HEK293T (cell line): Measurements from ENCODE around the gene SLC7A7.

Experiments
- CTCF ChIA-PET: fragments of 350-600 bp; formaldehyde crosslinking; extraction: SDS; loops from one replicate; lab custom pipeline; 2021; ENCODE audit warnings: antibody characterized with exemption, inconsistent platforms; lab: Yijun Ruan, JAX
- POLR2A ChIA-PET: fragments of 350-600 bp; formaldehyde crosslinking; extraction: SDS; loops from one replicate; lab custom pipeline; 2020; ENCODE audit warnings: antibody characterized with exemption, inconsistent platforms; lab: Yijun Ruan, JAX
- DNase-seq: peaks from one replicate; pipeline ENCODE4 v3.0.0; 2012; ENCODE audit warnings: mixed read lengths; ENCODE audit errors: extremely low spot score
- ARNT ChIP-seq: fragments of 450-650 bp; IDR thresholded peaks from 2 replicates; pipeline ENCODE4 v1.6.1; 2017; ENCODE audit warnings: mild to moderate bottlenecking
- BHLHE40 ChIP-seq: fragments of 450-650 bp; IDR thresholded peaks from 2 replicates; pipeline ENCODE4 v1.6.1; 2016; ENCODE audit warnings: mild to moderate bottlenecking, moderate library complexity, borderline replicate concordance
- CTBP1 ChIP-seq: fragments of 450-650 bp; IDR thresholded peaks from 2 replicates; pipeline ENCODE4 v1.6.1; 2016; ENCODE audit warnings: borderline replicate concordance
- ELF4 ChIP-seq: fragments of 450-650 bp; IDR thresholded peaks from 2 replicates; pipeline ENCODE4 v1.6.1; 2017; ENCODE audit warnings: antibody characterized with exemption
- FOXA1 ChIP-seq: fragments of 450-650 bp; IDR thresholded peaks from 2 replicates; pipeline ENCODE4 v1.6.1; 2016; ENCODE audit warnings: mild to moderate bottlenecking
- FOXK2 ChIP-seq: fragments of 450-650 bp; IDR thresholded peaks from 2 replicates; pipeline ENCODE4 v1.6.1; 2016; ENCODE audit warnings: mild to moderate bottlenecking
- FOXM1 ChIP-seq: fragments of 450-650 bp; IDR thresholded peaks from 2 replicates; pipeline ENCODE4 v1.6.1; 2017; ENCODE audit warnings: mild to moderate bottlenecking, borderline replicate concordance
- HDGF ChIP-seq: fragments of 450-650 bp; IDR thresholded peaks from 2 replicates; pipeline ENCODE4 v1.6.1; 2017; ENCODE audit warnings: antibody characterized with exemption, borderline replicate concordance
- L3MBTL2 ChIP-seq: fragments of 450-650 bp; conservative IDR thresholded peaks from 2 replicates; pipeline ENCODE4 v1.6.1; 2016; ENCODE audit warnings: mild to moderate bottlenecking
- LEF1 ChIP-seq: fragments of 450-650 bp; IDR thresholded peaks from 2 replicates; pipeline ENCODE4 v1.6.1; 2017; ENCODE audit warnings: mild to moderate bottlenecking, borderline replicate concordance
- NFRKB ChIP-seq: fragments of 450-650 bp; IDR thresholded peaks from 2 replicates; pipeline ENCODE4 v1.6.1; 2016; ENCODE audit warnings: mild to moderate bottlenecking, moderate library complexity
- SP1 ChIP-seq: fragments of 450-650 bp; IDR thresholded peaks from 2 replicates; pipeline ENCODE4 v1.6.1; 2017
- SUZ12 ChIP-seq: fragments of 450-650 bp; IDR thresholded peaks from 2 replicates; pipeline ENCODE4 v1.6.1; 2016; ENCODE audit warnings: mild to moderate bottlenecking
- TARDBP ChIP-seq: fragments of 450-650 bp; IDR thresholded peaks from 2 replicates; pipeline ENCODE4 v1.6.1; 2016
- ZNF384 ChIP-seq: fragments of 450-650 bp; IDR thresholded peaks from 2 replicates; pipeline ENCODE4 v1.6.1; 2016
- TF ChIP-seq, protein P1 (sequence below): fragments of 450-650 bp; IDR thresholded peaks from 2 replicates; pipeline ENCODE4 v1.6.1; 2016

The SLC7A7 gene

DNA sequence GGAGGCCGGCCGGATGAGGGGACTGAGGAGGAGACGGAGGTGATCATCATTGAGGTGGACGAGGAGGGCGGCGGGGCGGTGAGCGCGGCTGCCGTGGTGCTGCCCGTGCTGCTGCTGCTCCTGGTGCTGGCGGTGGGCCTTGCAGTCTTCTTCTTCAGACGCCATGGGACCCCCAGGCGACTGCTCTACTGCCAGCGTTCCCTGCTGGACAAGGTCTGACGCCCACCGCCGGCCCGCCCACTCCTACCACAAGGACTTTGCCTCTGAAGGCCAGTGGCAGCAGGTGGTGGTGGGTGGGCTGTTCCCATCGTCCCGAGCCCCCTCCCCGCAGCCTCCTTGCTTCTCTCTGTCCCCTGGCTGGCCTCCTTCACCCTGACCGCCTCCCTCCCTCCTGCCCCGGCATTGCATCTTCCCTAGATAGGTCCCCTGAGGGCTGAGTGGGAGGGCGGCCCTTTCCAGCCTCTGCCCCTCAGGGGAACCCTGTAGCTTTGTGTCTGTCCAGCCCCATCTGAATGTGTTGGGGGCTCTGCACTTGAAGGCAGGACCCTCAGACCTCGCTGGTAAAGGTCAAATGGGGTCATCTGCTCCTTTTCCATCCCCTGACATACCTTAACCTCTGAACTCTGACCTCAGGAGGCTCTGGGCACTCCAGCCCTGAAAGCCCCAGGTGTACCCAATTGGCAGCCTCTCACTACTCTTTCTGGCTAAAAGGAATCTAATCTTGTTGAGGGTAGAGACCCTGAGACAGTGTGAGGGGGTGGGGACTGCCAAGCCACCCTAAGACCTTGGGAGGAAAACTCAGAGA, 30.8 kb upstream of the SLC7A7 start:
- CTCF ChIA-PET = no interaction called here
- DNase-seq = no peak
- POLR2A ChIA-PET = no interaction called here
- no peak for TF ChIP-seq FOXM1

DNA sequence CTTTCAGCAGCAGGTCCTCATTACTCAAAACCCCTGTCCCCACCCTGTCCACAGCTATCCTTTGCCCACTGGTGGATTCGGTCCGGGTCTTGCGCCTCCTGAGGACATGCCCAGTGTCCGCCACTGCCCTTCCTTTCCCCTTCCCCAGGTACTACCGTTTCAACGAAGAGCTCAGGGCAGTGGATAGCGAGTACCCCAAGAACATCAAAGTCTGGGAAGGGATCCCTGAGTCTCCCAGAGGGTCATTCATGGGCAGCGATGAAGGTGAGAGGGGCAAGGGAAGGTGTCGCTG, 29.8 kb upstream of the SLC7A7 start:
- DNase-seq = peak; percentile 2
- no peak for TF ChIP-seq FOXK2
- no peak for TF ChIP-seq ARNT
- TF ChIP-seq, protein P1, sequence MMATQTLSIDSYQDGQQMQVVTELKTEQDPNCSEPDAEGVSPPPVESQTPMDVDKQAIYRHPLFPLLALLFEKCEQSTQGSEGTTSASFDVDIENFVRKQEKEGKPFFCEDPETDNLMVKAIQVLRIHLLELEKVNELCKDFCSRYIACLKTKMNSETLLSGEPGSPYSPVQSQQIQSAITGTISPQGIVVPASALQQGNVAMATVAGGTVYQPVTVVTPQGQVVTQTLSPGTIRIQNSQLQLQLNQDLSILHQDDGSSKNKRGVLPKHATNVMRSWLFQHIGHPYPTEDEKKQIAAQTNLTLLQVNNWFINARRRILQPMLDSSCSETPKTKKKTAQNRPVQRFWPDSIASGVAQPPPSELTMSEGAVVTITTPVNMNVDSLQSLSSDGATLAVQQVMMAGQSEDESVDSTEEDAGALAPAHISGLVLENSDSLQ = no peak
- TF ChIP-seq L3MBTL2 = no peak
- no peak for TF ChIP-seq FOXA1
- no peak for TF ChIP-seq NFRKB
- TF ChIP-seq SP1 = no peak
- no peak for TF ChIP-seq BHLHE40
- TF ChIP-seq SUZ12 = no peak
- TF ChIP-seq ZNF384 = no peak
- TF ChIP-seq LEF1 = no peak
- POLR2A ChIA-PET = interaction anchor here (0.9 kb wide), 1 partner anchor 22 kb away, joined by 3 read pairs; no protein-coding TSS in a partner anchor
- CTCF ChIA-PET = no interaction called here

DNA sequence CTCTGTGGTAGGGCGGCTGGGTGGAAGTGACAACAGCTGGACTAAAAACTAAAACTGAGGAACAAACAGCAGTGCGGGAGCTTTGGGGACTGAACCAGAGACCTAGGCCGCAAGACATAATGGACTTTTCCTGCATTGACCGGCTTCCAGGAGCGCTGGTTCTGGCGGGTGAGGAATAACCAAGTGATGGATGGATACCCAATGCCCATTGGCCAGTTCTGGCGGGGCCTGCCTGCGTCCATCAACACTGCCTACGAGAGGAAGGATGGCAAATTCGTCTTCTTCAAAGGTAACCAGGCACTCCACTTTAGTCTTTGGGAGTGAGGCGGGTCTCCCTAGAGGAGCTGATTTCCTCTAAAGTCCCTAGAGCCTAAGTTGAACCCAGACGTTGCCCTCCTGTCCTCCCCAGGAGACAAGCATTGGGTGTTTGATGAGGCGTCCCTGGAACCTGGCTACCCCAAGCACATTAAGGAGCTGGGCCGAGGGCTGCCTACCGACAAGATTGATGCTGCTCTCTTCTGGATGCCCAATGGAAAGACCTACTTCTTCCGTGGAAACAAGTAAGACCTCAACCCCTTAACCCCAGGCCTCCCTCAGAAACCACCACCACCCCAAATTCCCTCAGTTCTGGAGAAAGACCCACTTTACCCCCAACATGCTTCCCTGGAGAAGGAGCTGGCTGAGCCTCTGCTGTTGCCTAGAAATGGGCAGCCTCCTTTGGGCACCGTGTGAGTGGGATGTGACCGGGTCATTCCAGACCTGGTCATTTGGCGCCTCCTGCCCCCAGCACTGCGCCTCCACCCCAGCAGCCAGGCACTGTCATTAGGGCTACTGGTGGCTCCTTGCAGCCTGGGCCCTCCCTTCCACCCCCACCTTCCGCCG, 29.2 kb upstream of the SLC7A7 start:
- ChIA-PET POLR2A (interaction anchor here (0.9 kb wide), 1 partner anchor 22 kb away, joined by 3 read pairs; no protein-coding TSS in a partner anchor), CTCF (no interaction called here)
- TF ChIP-seq FOXA1 = no peak
- no peak for TF ChIP-seq LEF1
- TF ChIP-seq BHLHE40 = no peak
- no peak for TF ChIP-seq ELF4
- TF ChIP-seq, protein P1 = no peak
- no peak for TF ChIP-seq L3MBTL2
- no peak for TF ChIP-seq ARNT
- TF ChIP-seq NFRKB = no peak
- no peak for TF ChIP-seq FOXK2
- TF ChIP-seq TARDBP = no peak
- no peak for TF ChIP-seq FOXM1
- TF ChIP-seq CTBP1 = no peak
- TF ChIP-seq SP1 = no peak
- TF ChIP-seq SUZ12 = no peak
- DNase-seq = no peak

DNA sequence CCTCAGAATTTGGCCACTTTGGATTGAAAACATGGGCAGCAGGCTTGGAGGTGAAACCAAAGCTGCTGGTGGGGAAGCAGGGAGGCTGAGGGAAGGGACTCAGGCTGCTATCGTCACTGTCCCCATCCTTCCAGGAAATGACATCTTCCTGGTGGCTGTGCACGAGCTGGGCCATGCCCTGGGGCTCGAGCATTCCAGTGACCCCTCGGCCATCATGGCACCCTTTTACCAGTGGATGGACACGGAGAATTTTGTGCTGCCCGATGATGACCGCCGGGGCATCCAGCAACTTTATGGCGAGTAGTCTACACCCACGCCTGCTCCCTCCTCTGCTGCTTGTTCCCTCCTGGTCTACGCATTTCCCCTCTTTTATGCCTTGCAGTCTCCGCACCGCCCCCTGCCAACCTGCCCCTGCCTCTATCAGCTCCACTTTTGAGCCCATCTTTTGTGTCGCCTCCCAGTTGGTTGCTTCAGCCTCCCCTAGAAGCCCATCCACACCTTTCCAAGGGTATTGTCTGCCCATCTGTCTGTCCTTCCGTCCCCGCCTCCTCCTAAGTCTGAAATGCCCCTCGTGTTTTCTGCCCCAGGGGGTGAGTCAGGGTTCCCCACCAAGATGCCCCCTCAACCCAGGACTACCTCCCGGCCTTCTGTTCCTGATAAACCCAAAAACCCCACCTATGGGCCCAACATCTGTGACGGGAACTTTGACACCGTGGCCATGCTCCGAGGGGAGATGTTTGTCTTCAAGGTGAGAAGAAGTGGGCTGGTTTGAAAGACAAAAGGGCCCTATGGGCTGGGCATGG, 28.1 kb upstream of the SLC7A7 start:
- CTCF ChIA-PET = no interaction called here
- TF ChIP-seq HDGF (no peak), SUZ12 (no peak), ARNT (no peak), BHLHE40 (no peak), ELF4 (no peak), FOXM1 (no peak), CTBP1 (no peak), L3MBTL2 (no peak), TARDBP (no peak), FOXK2 (no peak), LEF1 (no peak), SP1 (no peak)
- DNase-seq = no peak
- POLR2A ChIA-PET = interaction anchor here (1.8 kb wide), 1 partner anchor 13 kb away, joined by 4 read pairs; no protein-coding TSS in a partner anchor

DNA sequence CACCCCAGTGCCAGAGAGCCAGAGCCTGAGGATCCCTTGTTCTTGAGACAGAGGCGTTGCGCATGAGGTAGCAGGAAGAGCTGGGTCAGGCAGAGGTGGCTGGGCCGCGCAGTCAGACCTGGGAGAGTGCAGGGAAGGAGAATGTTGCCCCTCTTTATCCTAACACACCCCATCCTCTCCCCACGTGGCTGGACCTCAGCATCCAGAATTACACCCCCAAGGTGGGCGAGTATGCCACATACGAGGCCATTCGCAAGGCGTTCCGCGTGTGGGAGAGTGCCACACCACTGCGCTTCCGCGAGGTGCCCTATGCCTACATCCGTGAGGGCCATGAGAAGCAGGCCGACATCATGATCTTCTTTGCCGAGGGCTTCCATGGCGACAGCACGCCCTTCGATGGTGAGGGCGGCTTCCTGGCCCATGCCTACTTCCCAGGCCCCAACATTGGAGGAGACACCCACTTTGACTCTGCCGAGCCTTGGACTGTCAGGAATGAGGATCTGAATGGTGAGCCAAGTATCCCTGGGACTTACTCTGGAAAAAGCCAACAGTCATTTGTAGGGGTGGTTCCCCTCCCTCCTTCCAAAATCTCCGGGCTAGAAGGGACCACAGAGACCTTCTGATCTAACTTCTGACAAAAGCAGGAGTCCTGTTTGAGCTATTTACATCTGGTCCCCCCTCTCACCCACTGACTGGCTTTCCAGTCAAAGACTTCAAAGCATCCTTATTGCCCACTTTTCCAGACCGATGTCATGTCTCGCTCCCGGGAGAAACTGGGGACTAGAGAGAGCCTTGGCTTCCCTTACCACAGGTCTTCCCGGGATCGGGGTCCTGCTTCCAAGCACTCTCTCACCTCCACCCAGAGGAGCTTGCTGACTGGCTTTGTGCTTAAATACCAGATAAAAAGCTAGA, 27.2 kb upstream of the SLC7A7 start:
- DNase-seq = no peak
- TF ChIP-seq SUZ12 (no peak), ZNF384 (no peak), TARDBP (no peak), SP1 (no peak), LEF1 (no peak), FOXK2 (no peak), HDGF (no peak), BHLHE40 (no peak), FOXM1 (no peak)
- ChIA-PET CTCF (interaction anchor here (0.6 kb wide), 1 partner anchor 13 kb away, joined by 3 read pairs; no protein-coding TSS in a partner anchor), POLR2A (interaction anchor here (1.8 kb wide), 1 partner anchor 12 kb away, joined by 4 read pairs; no protein-coding TSS in a partner anchor)
